ENCODE measurements around the gene SPOCK2. TPM values are rescaled to one million over a fixed set of nuclear protein-coding genes. Genes with fewer than 3 reads are reported as not detected.

The SPOCK2 gene
- total RNA-seq, 1 experiment from 2014 or later, result 1.8 TPM

DNA sequence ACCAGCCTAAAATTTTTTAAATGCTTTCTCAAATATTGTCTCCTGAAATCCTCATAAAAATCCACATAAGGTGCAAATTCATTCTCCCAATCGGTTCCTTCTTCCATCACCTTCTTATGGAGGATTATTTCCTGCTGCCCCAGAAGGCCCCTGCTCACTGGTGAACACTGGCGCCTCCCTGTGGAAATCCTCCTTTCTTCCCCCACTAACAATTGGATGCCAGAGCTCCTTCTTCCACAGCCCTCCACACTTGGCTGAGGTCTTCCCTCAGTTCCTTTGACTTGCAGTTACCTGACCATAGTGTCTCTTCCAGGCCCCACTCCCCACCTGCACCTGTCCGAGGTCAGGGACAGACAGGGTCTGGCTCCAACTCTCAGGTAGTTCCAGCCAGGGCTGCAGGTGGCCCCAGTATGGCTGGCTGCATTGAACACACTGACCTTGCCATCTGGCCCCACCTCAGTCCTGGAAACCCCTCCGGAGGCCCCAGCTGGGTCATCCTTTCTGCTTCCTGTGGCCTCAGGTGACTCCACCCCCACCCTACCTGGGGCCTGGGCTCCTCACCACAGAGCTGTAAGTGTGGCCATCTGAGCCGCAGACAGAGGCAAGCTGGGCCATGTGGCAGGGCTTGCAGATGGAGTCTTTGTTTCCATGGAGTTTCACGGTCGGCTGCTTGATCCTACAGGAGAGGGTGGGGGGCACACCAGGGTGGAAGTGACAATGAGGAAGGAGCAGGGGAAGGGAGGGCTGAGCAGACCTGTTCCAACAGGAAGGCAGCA is 18.4 kb downstream of the SPOCK2 start:
- Histone ChIP-seq H2AK5ac (ENCODE audit: insufficient read length, low read length) (no peak overlapping the region), H4K20me1 (ENCODE audit: control insufficient read depth, insufficient read depth, insufficient read length) (no peaks in the 10 kb centered on the region), H4K8ac (replicated peaks; ENCODE audit: insufficient read length, low read depth, low read length) (no peak overlapping the region), H2BK20ac (ENCODE audit: low read depth, low read length, poor library complexity, severe bottlenecking) (no peak overlapping the region), H3K9me3 (ENCODE audit: control insufficient read depth, low read depth, low read length) (no peaks in the 10 kb centered on the region), H3K4me1 (ENCODE audit: insufficient read depth, low read length) (no peaks in the 10 kb centered on the region), H2AFZ (ENCODE audit: low read length) (no peak overlapping the region), H3K4me2 (ENCODE audit: insufficient read depth, insufficient read length, low read length) (no peak overlapping the region), H3T11ph (ENCODE audit: low read length) (no peak overlapping the region), H3K27me3 (ENCODE audit: insufficient read depth, low read length) (no peaks in the 10 kb centered on the region), H3K9ac (ENCODE audit: extremely low read depth, insufficient read length, low read length) (no peak overlapping the region), H3K14ac (ENCODE audit: insufficient read depth, low read length) (no peak overlapping the region), H4K91ac (ENCODE audit: insufficient read length, low read depth, low read length) (no peak overlapping the region), H3K27ac (ENCODE audit: insufficient read length, low read depth, low read length) (no peak overlapping the region), H3K79me1 (ENCODE audit: insufficient read depth, low read depth, low read length, poor library complexity, severe bottlenecking) (no peaks in the 10 kb centered on the region), H3K4ac (ENCODE audit: low read depth, low read length) (no peak overlapping the region), H3K23ac (ENCODE audit: insufficient read length, low read depth, low read length) (no peak overlapping the region), H2BK5ac (ENCODE audit: insufficient read length, low read length) (no peak overlapping the region), H3K23me2 (ENCODE audit: insufficient read length, low read depth, low read length, poor library complexity, severe bottlenecking) (no peaks in the 10 kb centered on the region), H3K79me2 (ENCODE audit: insufficient read depth, low read length) (no peaks in the 10 kb centered on the region), H4K5ac (ENCODE audit: insufficient read length, low read depth, low read length) (no peak overlapping the region), H2BK12ac (ENCODE audit: insufficient read length, low read depth, low read length) (no peak overlapping the region), H3K56ac (ENCODE audit: insufficient read length, low read depth, low read length) (no peak overlapping the region), H2BK15ac (ENCODE audit: low read depth, low read length) (no peak overlapping the region), H3K18ac (ENCODE audit: insufficient read length, low read depth, low read length) (no peak overlapping the region), H2BK120ac (ENCODE audit: low read depth, low read length, poor library complexity, severe bottlenecking) (no peak overlapping the region)
- no peaks in the 10 kb centered on the region; the same call in 1 of the 2 replicates for H3K27me3 Mint-ChIP-seq (ENCODE audit: low read depth)
- H3K36me3 Mint-ChIP-seq (ENCODE audit: insufficient read depth in 1 of 3, low read depth in 3 of 3), result no peaks in the 10 kb centered on the region
- WGBS (ENCODE audit: extremely low coverage, insufficient read length, low lambda C conversion rate), result no CpG with 5 or more reads among the region's 7 CpGs
- TF ChIP-seq CTCF (conservative IDR thresholded peaks at IDR 0.05), result peak; percentile 70
- no peak overlapping the region for H3K4me3 Mint-ChIP-seq
- no peaks in the 10 kb centered on the region for H3K9me3 Mint-ChIP-seq
- no peak overlapping the region for H3K27ac Mint-ChIP-seq
- no peak for DNase-seq
- H3K4me1 Mint-ChIP-seq, result peaks cover 6 to 11% of the 10 kb centered on the region in 2 experiments; a peak in 2 of 4 replicates
